COLO668 (cell line): ENCODE data around the gene HCN1.
"Not testable (repeated sequence)": the region's sequence is repeated elsewhere in the genome, so short reads cannot be mapped to it uniquely, and the experiment has no call there.

Experiments
- DNase-seq: peaks from one replicate; lab custom pipeline; 2025; ENCODE audit not compliant: unreplicated experiment; lab: John Stamatoyannopoulos, UW

Gene HCN1

GRCh38 chr5:45312627-45313026 lies 383.6 kb downstream of the HCN1 start:
- DNase-seq, result not testable (repeated sequence)

- no peak for DNase-seq
Observed at GRCh38 chr5:45295231-45295630, 400.9 kb downstream of the HCN1 start.

- no peak for DNase-seq
Observed at GRCh38 chr5:45288746-45289145, 407.4 kb downstream of the HCN1 start.

GRCh38 chr5:45284436-45284835 lies 411.7 kb downstream of the HCN1 start:
- DNase-seq, result no peak

- no peak for DNase-seq
Observed at GRCh38 chr5:45281081-45281480, 415.1 kb downstream of the HCN1 start.

GRCh38 chr5:45279109-45279508 lies 417.1 kb downstream of the HCN1 start:
- no peak for DNase-seq

GRCh38 chr5:45277860-45278259 lies 418.3 kb downstream of the HCN1 start:
- DNase-seq, result no peak

GRCh38 chr5:45274241-45274640 lies 421.9 kb downstream of the HCN1 start:
- DNase-seq, result no peak

GRCh38 chr5:45271626-45272025 lies 424.6 kb downstream of the HCN1 start:
- no peak for DNase-seq

- DNase-seq, result no peak
Observed at GRCh38 chr5:45264447-45264846, 431.7 kb downstream of the HCN1 start.

GRCh38 chr5:45262061-45262590 lies 434.1 kb downstream of the HCN1 start:
- DNase-seq, result no peak

- no peak for DNase-seq
Observed at GRCh38 chr5:45261125-45261524, 435.1 kb downstream of the HCN1 start.

GRCh38 chr5:45260292-45260691 lies 435.9 kb downstream of the HCN1 start:
- no peak for DNase-seq

GRCh38 chr5:45252978-45253377 lies 443.2 kb downstream of the HCN1 start:
- no peak for DNase-seq

- no peak for DNase-seq
Observed at GRCh38 chr5:45252541-45252940, 443.6 kb downstream of the HCN1 start.

GRCh38 chr5:45225571-45226031 lies 470.6 kb downstream of the HCN1 start:
- no peak for DNase-seq

- no peak for DNase-seq
Observed at GRCh38 chr5:45205403-45205961, 490.7 kb downstream of the HCN1 start.
